GM23338 (cell line): ENCODE data around the gene PRDM10. TPM values are rescaled to one million over a fixed set of nuclear protein-coding genes. Genes with fewer than 3 reads are reported as not detected.

ENCODE experiments used
- ATAC-seq: fragments of 200-7000 bp; cut with Tn5 transposase; 3 replicates; pipeline ENCODE4 v1.9.1; 2020
- DNase-seq: peaks from one replicate; pipeline ENCODE4 v3.0.0-alpha.2; 2015; ENCODE audit warnings: low spot score
- H2AFZ ChIP-seq: fragments of 200-600 bp; sonication (generic); 2 replicates; pipeline ENCODE4 v1.8.0; 2016; ENCODE audit warnings: antibody characterized with exemption, mild to moderate bottlenecking, moderate library complexity
- H3F3A ChIP-seq: fragments of 200-600 bp; sonication (generic); replicated peaks from 2 replicates; pipeline ENCODE4 v1.8.0; 2017; ENCODE audit warnings: antibody characterized with exemption, mixed run types, low read depth
- H3K27ac ChIP-seq: fragments of 200-600 bp; sonication (generic); 2 replicates; pipeline ENCODE4 v1.6.1; 2016; ENCODE audit warnings: low read depth
- H3K27me3 ChIP-seq: fragments of 200-600 bp; sonication (generic); 2 replicates; pipeline ENCODE4 v1.8.0; 2016; ENCODE audit warnings: mild to moderate bottlenecking, mixed run types, moderate library complexity; ENCODE audit not compliant: insufficient read depth
- H3K36me3 ChIP-seq: fragments of 200-600 bp; sonication (generic); 2 replicates; pipeline ENCODE4 v1.8.0; 2016; ENCODE audit warnings: mild to moderate bottlenecking; ENCODE audit not compliant: insufficient read depth
- H3K4me1 ChIP-seq: fragments of 200-600 bp; sonication (generic); 2 replicates; pipeline ENCODE4 v1.8.0; 2016; ENCODE audit warnings: mild to moderate bottlenecking, moderate library complexity; ENCODE audit not compliant: insufficient read depth
- H3K4me2 ChIP-seq: fragments of 200-600 bp; sonication (generic); 2 replicates; pipeline ENCODE4 v1.7.1; 2017; ENCODE audit warnings: mixed run types
- H3K4me3 ChIP-seq: fragments of 200-600 bp; sonication (generic); 2 replicates; pipeline ENCODE4 v1.6.1; 2016; ENCODE audit warnings: mixed run types
- H3K79me2 ChIP-seq: fragments of 200-600 bp; sonication (generic); replicated peaks from 2 replicates; pipeline ENCODE4 v1.8.0; 2017; ENCODE audit warnings: mild to moderate bottlenecking; ENCODE audit not compliant: insufficient read depth
- H3K9me2 ChIP-seq: fragments of 200-600 bp; sonication (generic); 2 replicates; pipeline ENCODE4 v1.8.0; 2017; ENCODE audit not compliant: insufficient read depth
- H4K20me1 ChIP-seq: fragments of 200-600 bp; sonication (generic); replicated peaks from 2 replicates; pipeline ENCODE4 v1.8.0; 2017; ENCODE audit warnings: mild to moderate bottlenecking; ENCODE audit not compliant: insufficient read depth
- H3K27ac Mint-ChIP-seq: 2 replicates; pipeline ENCODE4 v1.8.0; 2020; ENCODE audit warnings: inconsistent platforms, mild to moderate bottlenecking, moderate library complexity, mixed read lengths
- H3K27me3 Mint-ChIP-seq: 3 replicates; pipeline ENCODE4 v1.8.0; 2022; ENCODE audit warnings: low read depth, mild to moderate bottlenecking, moderate library complexity, mixed read lengths, inconsistent platforms; ENCODE audit not compliant: insufficient read depth, poor library complexity
- H3K36me3 Mint-ChIP-seq: 3 replicates; pipeline ENCODE4 v1.8.0; 2021; ENCODE audit warnings: low read depth, mild to moderate bottlenecking, inconsistent platforms, moderate library complexity, mixed read lengths
- H3K4me1 Mint-ChIP-seq: 3 replicates; pipeline ENCODE4 v1.8.0; 2020; ENCODE audit warnings: mild to moderate bottlenecking, inconsistent platforms, mixed read lengths
- H3K4me3 Mint-ChIP-seq: 3 replicates; pipeline ENCODE4 v1.8.0; 2021; ENCODE audit warnings: moderate library complexity, mild to moderate bottlenecking, inconsistent platforms, mixed read lengths
- H3K9me3 Mint-ChIP-seq: 3 replicates; pipeline ENCODE4 v1.8.0; 2020; ENCODE audit warnings: moderate library complexity, mild to moderate bottlenecking, inconsistent platforms, mixed read lengths
- CREB1 ChIP-seq: fragments of 250-450 bp; sonication (Bioruptor Pico); IDR thresholded peaks from 2 replicates; pipeline ENCODE4 v1.5.0; 2020; ENCODE audit warnings: low read depth, mild to moderate bottlenecking, moderate library complexity
- EZH2 ChIP-seq: fragments of 200-600 bp; sonication (generic); IDR thresholded peaks from one replicate; pipeline ENCODE4 v1.8.0; 2017; ENCODE audit warnings: antibody characterized with exemption, mild to moderate bottlenecking, low read depth; ENCODE audit not compliant: unreplicated experiment
- EZH2phosphoT487 ChIP-seq: fragments of 200-600 bp; sonication (generic); IDR thresholded peaks from one replicate; pipeline ENCODE4 v1.8.1; 2018; ENCODE audit warnings: antibody characterized with exemption; ENCODE audit not compliant: unreplicated experiment
- NANOG ChIP-seq: IDR thresholded peaks from 2 replicates; pipeline ENCODE4 v1.6.1; 2016; ENCODE audit warnings: antibody characterized with exemption, borderline replicate concordance
- STAT1 ChIP-seq: IDR thresholded peaks from one replicate; pipeline ENCODE4 v1.6.1; 2016; ENCODE audit warnings: antibody characterized with exemption; ENCODE audit not compliant: unreplicated experiment
- ZNF114 ChIP-seq: fragments of 250-450 bp; sonication (Bioruptor Pico); IDR thresholded peaks from 2 replicates; pipeline ENCODE4 v1.5.0; 2020; ENCODE audit warnings: mild to moderate bottlenecking, moderate library complexity
- ZNF331 ChIP-seq: fragments of 250-450 bp; sonication (Bioruptor Pico); IDR thresholded peaks from 2 replicates; pipeline ENCODE4 v1.5.0; 2020; ENCODE audit warnings: low read depth, mild to moderate bottlenecking, moderate library complexity
- polyA plus RNA-seq: library from polyadenylated mRNA; unstranded; fragments of >200 nt; fragmentation: Nextera tagmentation; extraction: Ambion mirVana; gene quantifications from 2 replicates; pipeline ENCODE4 v1.2.1, GENCODE V29; 2016
- total RNA-seq: library from RNA; depleted of rRNA; stranded (reverse); fragments of >200 nt; shearing (Covaris generic); gene quantifications from 2 replicates; pipeline ENCODE4 v1.2.3, GENCODE V29; 2014
- TF ChIP-seq, protein P1 (sequence below): fragments of 250-450 bp; sonication (Bioruptor Pico); IDR thresholded peaks from 2 replicates; pipeline ENCODE4 v1.5.0; 2020; ENCODE audit warnings: mild to moderate bottlenecking, moderate library complexity
- TF ChIP-seq, protein P2 (sequence below): IDR thresholded peaks from 2 replicates; pipeline ENCODE4 v1.6.1; 2016; ENCODE audit warnings: antibody characterized with exemption

PRDM10 gene
- total and polyA plus RNA-seq, 2 experiments from 2014 or later = 5.2 to 14.9 TPM

DNA sequence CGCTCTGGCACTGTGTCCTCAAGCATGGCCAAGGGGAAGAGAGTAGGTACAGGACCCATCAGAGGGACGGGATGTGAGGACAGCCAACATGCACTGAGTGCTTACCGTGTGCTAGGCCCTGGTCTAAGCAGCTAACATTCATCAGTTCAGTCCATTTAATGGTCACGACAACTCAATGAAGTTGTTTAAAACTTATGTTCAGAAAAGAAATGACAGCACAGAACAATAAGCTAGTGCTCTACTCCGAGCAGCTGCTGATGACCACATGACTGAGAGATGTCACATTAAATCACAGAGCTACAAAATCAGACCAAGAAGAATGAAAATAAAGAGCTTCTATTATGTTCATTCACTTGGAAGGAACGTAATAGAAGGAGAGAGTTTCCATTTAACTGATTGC lies 26.3 kb downstream of the PRDM10 start (continued):
- TF ChIP-seq, protein P1, sequence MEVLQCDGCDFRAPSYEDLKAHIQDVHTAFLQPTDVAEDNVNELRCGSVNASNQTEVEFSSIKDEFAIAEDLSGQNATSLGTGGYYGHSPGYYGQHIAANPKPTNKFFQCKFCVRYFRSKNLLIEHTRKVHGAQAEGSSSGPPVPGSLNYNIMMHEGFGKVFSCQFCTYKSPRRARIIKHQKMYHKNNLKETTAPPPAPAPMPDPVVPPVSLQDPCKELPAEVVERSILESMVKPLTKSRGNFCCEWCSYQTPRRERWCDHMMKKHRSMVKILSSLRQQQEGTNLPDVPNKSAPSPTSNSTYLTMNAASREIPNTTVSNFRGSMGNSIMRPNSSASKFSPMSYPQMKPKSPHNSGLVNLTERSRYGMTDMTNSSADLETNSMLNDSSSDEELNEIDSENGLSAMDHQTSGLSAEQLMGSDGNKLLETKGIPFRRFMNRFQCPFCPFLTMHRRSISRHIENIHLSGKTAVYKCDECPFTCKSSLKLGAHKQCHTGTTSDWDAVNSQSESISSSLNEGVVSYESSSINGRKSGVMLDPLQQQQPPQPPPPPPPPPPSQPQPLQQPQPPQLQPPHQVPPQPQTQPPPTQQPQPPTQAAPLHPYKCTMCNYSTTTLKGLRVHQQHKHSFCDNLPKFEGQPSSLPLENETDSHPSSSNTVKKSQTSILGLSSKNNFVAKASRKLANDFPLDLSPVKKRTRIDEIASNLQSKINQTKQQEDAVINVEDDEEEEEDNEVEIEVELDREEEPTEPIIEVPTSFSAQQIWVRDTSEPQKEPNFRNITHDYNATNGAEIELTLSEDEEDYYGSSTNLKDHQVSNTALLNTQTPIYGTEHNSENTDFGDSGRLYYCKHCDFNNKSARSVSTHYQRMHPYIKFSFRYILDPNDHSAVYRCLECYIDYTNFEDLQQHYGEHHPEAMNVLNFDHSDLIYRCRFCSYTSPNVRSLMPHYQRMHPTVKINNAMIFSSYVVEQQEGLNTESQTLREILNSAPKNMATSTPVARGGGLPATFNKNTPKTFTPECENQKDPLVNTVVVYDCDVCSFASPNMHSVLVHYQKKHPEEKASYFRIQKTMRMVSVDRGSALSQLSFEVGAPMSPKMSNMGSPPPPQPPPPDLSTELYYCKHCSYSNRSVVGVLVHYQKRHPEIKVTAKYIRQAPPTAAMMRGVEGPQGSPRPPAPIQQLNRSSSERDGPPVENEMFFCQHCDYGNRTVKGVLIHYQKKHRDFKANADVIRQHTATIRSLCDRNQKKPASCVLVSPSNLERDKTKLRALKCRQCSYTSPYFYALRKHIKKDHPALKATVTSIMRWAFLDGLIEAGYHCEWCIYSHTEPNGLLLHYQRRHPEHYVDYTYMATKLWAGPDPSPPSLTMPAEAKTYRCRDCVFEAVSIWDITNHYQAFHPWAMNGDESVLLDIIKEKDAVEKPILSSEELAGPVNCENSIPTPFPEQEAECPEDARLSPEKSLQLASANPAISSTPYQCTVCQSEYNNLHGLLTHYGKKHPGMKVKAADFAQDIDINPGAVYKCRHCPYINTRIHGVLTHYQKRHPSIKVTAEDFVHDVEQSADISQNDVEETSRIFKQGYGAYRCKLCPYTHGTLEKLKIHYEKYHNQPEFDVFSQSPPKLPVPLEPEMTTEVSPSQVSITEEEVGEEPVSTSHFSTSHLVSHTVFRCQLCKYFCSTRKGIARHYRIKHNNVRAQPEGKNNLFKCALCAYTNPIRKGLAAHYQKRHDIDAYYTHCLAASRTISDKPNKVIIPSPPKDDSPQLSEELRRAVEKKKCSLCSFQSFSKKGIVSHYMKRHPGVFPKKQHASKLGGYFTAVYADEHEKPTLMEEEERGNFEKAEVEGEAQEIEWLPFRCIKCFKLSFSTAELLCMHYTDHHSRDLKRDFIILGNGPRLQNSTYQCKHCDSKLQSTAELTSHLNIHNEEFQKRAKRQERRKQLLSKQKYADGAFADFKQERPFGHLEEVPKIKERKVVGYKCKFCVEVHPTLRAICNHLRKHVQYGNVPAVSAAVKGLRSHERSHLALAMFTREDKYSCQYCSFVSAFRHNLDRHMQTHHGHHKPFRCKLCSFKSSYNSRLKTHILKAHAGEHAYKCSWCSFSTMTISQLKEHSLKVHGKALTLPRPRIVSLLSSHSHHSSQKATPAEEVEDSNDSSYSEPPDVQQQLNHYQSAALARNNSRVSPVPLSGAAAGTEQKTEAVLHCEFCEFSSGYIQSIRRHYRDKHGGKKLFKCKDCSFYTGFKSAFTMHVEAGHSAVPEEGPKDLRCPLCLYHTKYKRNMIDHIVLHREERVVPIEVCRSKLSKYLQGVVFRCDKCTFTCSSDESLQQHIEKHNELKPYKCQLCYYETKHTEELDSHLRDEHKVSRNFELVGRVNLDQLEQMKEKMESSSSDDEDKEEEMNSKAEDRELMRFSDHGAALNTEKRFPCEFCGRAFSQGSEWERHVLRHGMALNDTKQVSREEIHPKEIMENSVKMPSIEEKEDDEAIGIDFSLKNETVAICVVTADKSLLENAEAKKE (CRISPR knock-in tag) = no peak
- TF ChIP-seq NANOG = no peak
- no peak for TF ChIP-seq EZH2phosphoT487
- no peak for TF ChIP-seq ZNF331 (CRISPR knock-in tag)
- TF ChIP-seq, protein P2, sequence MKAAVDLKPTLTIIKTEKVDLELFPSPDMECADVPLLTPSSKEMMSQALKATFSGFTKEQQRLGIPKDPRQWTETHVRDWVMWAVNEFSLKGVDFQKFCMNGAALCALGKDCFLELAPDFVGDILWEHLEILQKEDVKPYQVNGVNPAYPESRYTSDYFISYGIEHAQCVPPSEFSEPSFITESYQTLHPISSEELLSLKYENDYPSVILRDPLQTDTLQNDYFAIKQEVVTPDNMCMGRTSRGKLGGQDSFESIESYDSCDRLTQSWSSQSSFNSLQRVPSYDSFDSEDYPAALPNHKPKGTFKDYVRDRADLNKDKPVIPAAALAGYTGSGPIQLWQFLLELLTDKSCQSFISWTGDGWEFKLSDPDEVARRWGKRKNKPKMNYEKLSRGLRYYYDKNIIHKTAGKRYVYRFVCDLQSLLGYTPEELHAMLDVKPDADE = no peak
- TF ChIP-seq CREB1 (CRISPR knock-in tag) = no peak
- no peak for TF ChIP-seq EZH2
- TF ChIP-seq ZNF114 (CRISPR knock-in tag) = no peak

DNA sequence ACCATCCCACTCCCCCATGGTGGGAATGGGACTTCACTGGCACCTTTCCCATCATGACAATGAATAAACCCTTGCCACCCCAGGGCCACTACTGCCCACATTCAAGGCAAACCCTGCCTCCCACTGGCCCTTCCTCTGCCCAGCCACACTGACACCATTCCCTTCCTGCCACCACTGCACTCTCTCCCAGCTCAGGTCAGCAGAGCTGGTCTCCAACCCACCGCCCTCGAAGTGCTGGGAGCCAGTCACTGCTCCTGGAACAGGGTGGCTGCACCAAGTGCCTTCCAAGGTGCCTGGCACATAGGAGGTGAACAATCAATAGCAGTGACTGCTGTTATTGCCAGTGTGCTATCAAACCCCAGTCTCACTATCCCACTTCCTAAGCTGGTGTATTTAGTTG lies 27.1 kb downstream of the PRDM10 start:
- Histone ChIP-seq H2AFZ (no peak overlapping the region), H3K4me2 (no peak overlapping the region), H4K20me1 (0 out of 2 replicates have a peak, but pooled peaks cover 4% of the 10 kb centered on the region), H3K9me2 (0 out of 2 replicates have a peak, but pooled peaks cover 4% of the 10 kb centered on the region), H3K36me3 (no peaks in the 10 kb centered on the region), H3F3A (no peaks in the 10 kb centered on the region), H3K27me3 (no peaks in the 10 kb centered on the region), H3K27ac (no peak overlapping the region), H3K4me3 (no peak overlapping the region), H3K4me1 (peaks cover 16% of the 10 kb centered on the region), H3K79me2 (peaks cover 47% of the 10 kb centered on the region)
- Mint-ChIP-seq H3K9me3 (no peaks in the 10 kb centered on the region; the same call in 2 of the 3 replicates), H3K4me1 (peaks cover 29% of the 10 kb centered on the region), H3K27me3 (peaks cover 5% of the 10 kb centered on the region), H3K4me3 (no peak overlapping the region), H3K36me3 (peaks cover 9% of the 10 kb centered on the region; the same call in 2 of the 3 replicates), H3K27ac (no peak overlapping the region)
- DNase-seq (no peak), ATAC-seq (no peak)
- TF ChIP-seq, protein P1 (CRISPR knock-in tag) = no peak
- no peak for TF ChIP-seq ZNF114 (CRISPR knock-in tag)
- TF ChIP-seq EZH2 = no peak
- TF ChIP-seq STAT1 = no peak
- TF ChIP-seq EZH2phosphoT487 = no peak
